Endometrial microvascular endothelial cells (primary cell): ENCODE data around the gene INTS6L. TPM values are rescaled to one million over a fixed set of nuclear protein-coding genes. Genes with fewer than 3 reads are reported as not detected.

Source experiments
- in situ Hi-C: cut with HindIII; loops from 2 replicates; pipeline ENCODE4 v1.10.0; 2017; ENCODE audit warnings: low sequenced_read_pairs, low pct_unique_long_range_greater_than_20kb; ENCODE audit errors: inconsistent ontology term
- total RNA-seq: library from RNA; depleted of rRNA; stranded (reverse); fragments of >200 nt; gene quantifications from one replicate; pipeline ENCODE4 v1.2.3, GENCODE V29; 2015; ENCODE audit errors: inconsistent ontology term

INTS6L gene
- total RNA-seq, 1 donor from 2014 or later: 3.9 TPM

- in situ Hi-C loops: no loop called here
Measured at GRCh38 chrX:135522132-135522530, 1.7 kb downstream of the INTS6L start.

DNA sequence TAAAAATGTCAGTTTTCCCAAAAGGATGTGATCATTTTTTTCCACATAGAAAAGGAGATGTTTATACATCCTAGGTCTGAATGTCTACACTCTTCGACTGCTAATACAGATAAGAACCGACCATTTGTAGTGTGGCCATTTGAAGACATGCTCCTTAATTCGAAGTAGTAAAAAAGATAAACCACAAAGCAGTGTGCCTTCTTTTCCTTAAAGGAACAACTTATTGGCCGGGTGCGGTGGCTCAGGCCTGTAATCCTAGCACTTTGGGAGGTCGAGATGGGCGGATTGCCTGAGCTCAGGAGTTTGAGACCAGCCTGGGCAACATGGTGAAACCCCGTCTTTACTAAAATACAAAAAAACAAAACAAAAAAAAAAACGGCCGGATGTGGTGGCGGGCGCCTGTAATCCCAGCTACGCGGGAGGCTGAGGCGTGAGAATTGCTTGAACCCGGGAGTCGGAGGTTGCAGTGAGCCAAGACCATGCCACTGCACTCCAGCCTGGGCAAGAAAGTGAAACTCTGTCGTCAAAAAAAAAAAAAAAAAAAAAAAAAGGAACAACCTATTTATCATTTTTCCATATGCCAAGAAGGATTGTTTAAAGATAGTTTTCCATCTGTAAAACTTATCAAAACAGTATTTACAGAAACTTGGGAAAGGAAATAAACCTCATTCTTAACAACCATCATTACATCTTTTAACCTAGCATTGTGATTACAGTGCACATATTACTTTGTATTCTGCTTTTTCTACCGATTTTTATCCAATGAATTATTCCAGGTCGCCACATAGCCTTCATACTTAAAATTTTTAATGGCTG lies 2.6 kb downstream of the INTS6L start:
- in situ Hi-C loops: no loop called here

- in situ Hi-C loops: no loop called here
Measured at GRCh38 chrX:135528254-135528653, 7.8 kb downstream of the INTS6L start.

DNA sequence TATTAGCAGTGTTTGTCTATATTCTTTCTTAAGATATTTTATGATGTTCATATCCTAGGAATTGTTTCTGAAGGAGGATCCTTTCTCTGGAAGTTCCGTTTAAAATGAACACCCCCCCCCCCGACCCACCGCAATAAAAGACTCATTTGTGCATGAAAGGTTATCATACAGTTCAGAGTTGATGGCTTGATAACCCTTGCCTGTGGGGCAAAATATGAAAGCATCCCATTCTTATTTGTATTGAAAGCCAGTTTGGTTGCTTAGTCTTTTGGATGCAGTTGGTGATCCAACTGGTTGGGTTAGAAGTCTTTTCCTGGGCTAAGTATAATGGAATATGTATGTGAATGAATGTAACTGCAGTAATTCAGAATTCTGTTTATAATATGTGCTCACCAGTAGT lies 8.3 kb downstream of the INTS6L start:
- in situ Hi-C loops: no loop called here

GRCh38 chrX:135530097-135530496 lies 9.6 kb downstream of the INTS6L start:
- in situ Hi-C loops: no loop called here

GRCh38 chrX:135531813-135532212 lies 11.4 kb downstream of the INTS6L start:
- in situ Hi-C loops: no loop called here

- in situ Hi-C loops: no loop called here
Measured at GRCh38 chrX:135535077-135535940, 14.8 kb downstream of the INTS6L start.

DNA sequence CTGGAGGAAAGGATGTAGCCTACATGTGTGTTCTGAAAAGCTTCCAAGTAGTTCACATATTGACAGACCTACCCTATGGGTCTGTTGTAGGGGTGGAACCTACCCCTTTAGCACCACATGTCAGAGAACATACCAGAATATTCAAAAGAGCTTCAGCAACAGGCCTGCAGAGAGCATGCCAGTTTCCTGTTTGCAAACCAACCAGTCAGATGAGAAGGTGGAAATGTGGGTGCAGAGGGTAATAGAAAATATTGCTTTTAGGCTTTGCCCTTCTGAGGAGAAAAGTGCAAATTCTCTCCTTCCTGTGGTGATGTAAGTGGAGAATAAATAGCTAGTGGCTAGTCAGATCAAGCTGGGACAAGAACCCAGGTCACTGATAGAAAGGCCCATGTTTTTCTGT lies 16.4 kb downstream of the INTS6L start:
- in situ Hi-C loops: no loop called here

DNA sequence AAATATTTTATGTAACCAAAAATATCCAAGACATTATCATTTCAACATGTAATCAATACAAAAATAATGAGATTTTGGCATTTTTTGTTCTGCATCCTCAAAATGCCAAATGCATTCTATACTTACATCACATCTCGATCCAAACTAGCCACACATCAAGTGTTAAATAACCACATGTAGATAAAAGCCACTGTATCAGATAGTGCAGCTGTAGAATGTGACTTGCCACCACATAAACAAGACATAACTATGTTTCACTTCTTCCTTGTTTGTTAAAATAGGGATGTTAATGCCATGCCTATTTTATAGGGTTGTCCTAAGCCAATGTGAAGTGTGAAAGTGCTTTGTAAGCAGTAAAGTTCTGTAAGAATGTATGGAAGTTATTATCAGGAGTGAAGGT lies 20.9 kb downstream of the INTS6L start:
- in situ Hi-C loops: no loop called here

- in situ Hi-C loops: no loop called here
Measured at GRCh38 chrX:135543172-135543571, 22.7 kb downstream of the INTS6L start.

GRCh38 chrX:135543924-135544323 lies 23.5 kb downstream of the INTS6L start:
- in situ Hi-C loops: no loop called here

- in situ Hi-C loops: no loop called here
Measured at GRCh38 chrX:135544338-135544948, 24.0 kb downstream of the INTS6L start.

GRCh38 chrX:135547767-135548166 lies 27.3 kb downstream of the INTS6L start:
- in situ Hi-C loops: no loop called here

DNA sequence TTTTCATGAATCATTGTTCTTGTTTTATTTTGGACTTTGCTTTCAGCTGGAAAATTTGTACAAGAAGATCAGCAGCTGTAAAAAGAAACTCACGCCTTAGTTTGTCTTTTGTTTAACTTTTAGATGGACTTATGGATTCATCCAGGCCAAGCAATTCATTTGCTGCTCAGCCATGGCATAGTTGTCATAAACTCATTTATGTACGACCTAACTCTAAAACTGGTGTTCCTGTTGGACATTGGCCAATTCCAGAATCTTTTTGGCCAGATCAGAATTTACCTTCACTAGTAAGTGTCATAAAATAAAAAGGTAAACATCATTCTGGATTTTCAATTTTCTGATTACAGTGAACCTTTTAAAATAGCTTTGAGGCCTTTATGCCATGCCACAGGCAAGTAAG lies 29.1 kb downstream of the INTS6L start:
- in situ Hi-C loops: no loop called here

GRCh38 chrX:135556055-135556454 lies 35.6 kb downstream of the INTS6L start:
- in situ Hi-C loops: no loop called here

DNA sequence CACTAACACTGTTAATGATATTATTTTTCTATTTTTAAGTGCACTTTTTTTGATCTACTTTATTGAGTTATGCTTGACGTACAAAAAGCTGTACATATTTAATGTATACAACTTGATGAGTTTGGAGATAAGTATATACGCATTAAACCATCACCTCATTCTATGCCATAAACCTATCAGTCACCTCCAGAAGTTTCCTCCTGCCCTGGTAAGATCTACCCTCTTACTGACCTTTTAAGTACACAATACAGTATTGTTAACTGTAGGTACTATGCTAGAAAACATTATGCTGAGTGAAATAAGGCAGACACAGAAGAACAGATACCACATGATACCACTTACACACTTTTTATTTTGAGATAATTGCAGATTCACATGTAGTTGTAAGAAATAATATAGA lies 36.9 kb downstream of the INTS6L start:
- in situ Hi-C loops: no loop called here

- in situ Hi-C loops: no loop called here
Measured at GRCh38 chrX:135572436-135572835, 52.0 kb downstream of the INTS6L start.

GRCh38 chrX:135581496-135581895 lies 61.0 kb downstream of the INTS6L start:
- in situ Hi-C loops: no loop called here

DNA sequence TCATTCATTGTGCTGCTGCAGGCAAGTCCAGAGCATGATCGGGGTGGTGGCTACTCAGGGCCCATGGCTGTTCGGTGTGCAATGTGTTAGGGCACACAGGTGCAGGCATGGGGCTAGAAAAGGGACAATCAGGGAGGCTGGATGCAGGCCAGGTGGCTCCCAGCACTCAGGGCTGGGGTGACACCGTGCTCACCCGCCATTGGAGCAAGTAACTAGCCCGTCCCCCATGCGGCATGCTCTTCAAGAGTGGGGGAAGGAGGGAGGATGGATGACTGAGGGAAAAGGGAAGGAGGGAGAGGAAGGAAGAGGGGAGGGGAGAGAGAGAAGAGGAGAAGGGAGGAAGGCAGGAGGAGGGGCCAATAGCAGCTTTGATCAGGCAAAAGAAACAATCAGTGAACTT lies 64.7 kb downstream of the INTS6L start:
- in situ Hi-C loops: no loop called here

- in situ Hi-C loops: no loop called here
Measured at GRCh38 chrX:135591871-135592270, 71.4 kb downstream of the INTS6L start.
